ENCODE measurements around the gene ABCG4.
"Not testable (repeated sequence)": the region's sequence is repeated elsewhere in the genome, so short reads cannot be mapped to it uniquely, and the experiment has no call there.

ABCG4 gene

GRCh38 chr11:119185981-119186634, 37.3 kb downstream of the ABCG4 start:
- DNase-seq: no peak

- no peak for DNase-seq
Measured at GRCh38 chr11:119187123-119187892, 38.5 kb downstream of the ABCG4 start.

- no peak for DNase-seq
Measured at GRCh38 chr11:119188067-119188466, 39.2 kb downstream of the ABCG4 start.

GRCh38 chr11:119188887-119189286, 40.0 kb downstream of the ABCG4 start:
- no peak for DNase-seq

GRCh38 chr11:119189393-119189792, 40.5 kb downstream of the ABCG4 start:
- no peak for DNase-seq

GRCh38 chr11:119190531-119190930, 41.7 kb downstream of the ABCG4 start:
- no peak for DNase-seq

GRCh38 chr11:119191265-119191664, 42.4 kb downstream of the ABCG4 start:
- DNase-seq: not testable (repeated sequence)

GRCh38 chr11:119192111-119192510, 43.3 kb downstream of the ABCG4 start:
- DNase-seq: no peak

- no peak for DNase-seq
Measured at GRCh38 chr11:119193001-119193400, 44.1 kb downstream of the ABCG4 start.

GRCh38 chr11:119193626-119194025, 44.8 kb downstream of the ABCG4 start:
- DNase-seq: no peak

GRCh38 chr11:119194811-119195440, 46.1 kb downstream of the ABCG4 start:
- no peak for DNase-seq

- no peak for DNase-seq
Measured at GRCh38 chr11:119195680-119196079, 46.8 kb downstream of the ABCG4 start.

- peak; percentile 77 for DNase-seq
Measured at GRCh38 chr11:119196833-119197483, 48.1 kb downstream of the ABCG4 start.

GRCh38 chr11:119198925-119199324, 50.1 kb downstream of the ABCG4 start:
- no peak for DNase-seq

- DNase-seq: not testable (repeated sequence)
Measured at GRCh38 chr11:119201236-119201635, 52.4 kb downstream of the ABCG4 start.

- DNase-seq: no peak
Measured at GRCh38 chr11:119202554-119202953, 53.7 kb downstream of the ABCG4 start.

- DNase-seq: no peak
Measured at GRCh38 chr11:119204066-119204465, 55.2 kb downstream of the ABCG4 start.

GRCh38 chr11:119205080-119205479, 56.2 kb downstream of the ABCG4 start:
- DNase-seq: no peak

GRCh38 chr11:119205574-119206510, 57.0 kb downstream of the ABCG4 start, which contains the start of gene CBL:
CBL (plus strand) TSS chr11:119206339; CDS start chr11:119206418, 79 bp downstream.
- peak; percentile 98 for DNase-seq

GRCh38 chr11:119206511-119207414, 57.9 kb downstream of the ABCG4 start:
- peak; percentile 65 for DNase-seq

GRCh38 chr11:119207415-119207960, 58.6 kb downstream of the ABCG4 start:
- DNase-seq: no peak
